Naive thymus-derived CD4-positive, alpha-beta T cell (primary cell): ENCODE results near the gene GARIN5A. TPM values are rescaled to one million over a fixed set of nuclear protein-coding genes. Genes with fewer than 3 reads are reported as not detected.

ENCODE experiments used
- ATAC-seq: fragments of 150-1000 bp; cut with Tn5 transposase; 2 replicates; pipeline ENCODE4 v1.10.0; 2021; ENCODE audit warnings: mild to moderate bottlenecking, moderate library complexity
- CTCF ChIA-PET: fragments of 350-600 bp; sonication (Branson Sonifier 250); formaldehyde crosslinking; loops from one replicate; lab custom pipeline; 2021; ENCODE audit warnings: antibody characterized with exemption; lab: Charles Lee
- POLR2A ChIA-PET: fragments of 350-600 bp; sonication (Branson Sonifier 250); formaldehyde crosslinking; loops from one replicate; lab custom pipeline; 2021; ENCODE audit warnings: antibody characterized with exemption, inconsistent platforms; lab: Charles Lee
- DNase-seq, 9 donors: peaks; one replicate each; pipeline versions ENCODE4 v3.0.0 to v3.0.0-alpha.2; 2020 to 2022; ENCODE audit warnings: mixed read lengths in 1 of 9
- H3K27ac ChIP-seq: one replicate; pipeline ENCODE4 v1.7.0; 2013; ENCODE audit warnings: mild to moderate bottlenecking, low read depth, low read length, moderate library complexity
- H3K27me3 ChIP-seq, 2 donors: one replicate each; pipeline ENCODE4 v1.7.0; 2013; ENCODE audit warnings: low read length in 2 of 2, mild to moderate bottlenecking in 2 of 2, moderate library complexity in 2 of 2; ENCODE audit not compliant: control insufficient read depth in 2 of 2, insufficient read depth in 2 of 2
- H3K36me3 ChIP-seq, 3 experiments: 1 replicate in 2 of 3; 2 replicates in 1 of 3; pipeline ENCODE4 v1.7.0; 2013; ENCODE audit warnings: low read length in 3 of 3, mild to moderate bottlenecking in 3 of 3, moderate library complexity in 1 of 3; ENCODE audit not compliant: insufficient read depth in 3 of 3, control insufficient read depth in 2 of 3
- H3K4me1 ChIP-seq, 2 donors: one replicate each; pipeline ENCODE4 v1.7.0; 2013; ENCODE audit warnings: low read length in 2 of 2, mild to moderate bottlenecking in 2 of 2, moderate library complexity in 1 of 2; ENCODE audit not compliant: control insufficient read depth in 2 of 2, insufficient read depth in 2 of 2
- H3K4me3 ChIP-seq: 2 replicates; pipeline ENCODE4 v1.7.0; 2013; ENCODE audit warnings: mild to moderate bottlenecking, low read length
- H3K9me3 ChIP-seq, 3 experiments: 1 replicate in 2 of 3; 2 replicates in 1 of 3; pipeline ENCODE4 v1.7.0; 2013; ENCODE audit warnings: low read length in 3 of 3; ENCODE audit not compliant: control insufficient read depth in 2 of 3
- H3K27ac Mint-ChIP-seq, 9 donors: one replicate each; pipeline ENCODE4 v1.8.0; 2020 to 2022; ENCODE audit warnings: mixed read lengths in 9 of 9, mild to moderate bottlenecking in 8 of 9, moderate library complexity in 5 of 9, inconsistent platforms in 2 of 9
- H3K27me3 Mint-ChIP-seq, 5 donors: one replicate each; pipeline ENCODE4 v1.8.0; 2021 to 2022; ENCODE audit warnings: mixed read lengths in 5 of 5, mild to moderate bottlenecking in 1 of 5
- H3K36me3 Mint-ChIP-seq, 5 donors: one replicate each; pipeline ENCODE4 v1.8.0; 2020 to 2022; ENCODE audit warnings: mixed read lengths in 5 of 5, mild to moderate bottlenecking in 3 of 5, inconsistent platforms in 1 of 5
- H3K4me1 Mint-ChIP-seq, 7 donors: one replicate each; pipeline ENCODE4 v1.8.0; 2020 to 2022; ENCODE audit warnings: mixed read lengths in 7 of 7, mild to moderate bottlenecking in 3 of 7, inconsistent platforms in 1 of 7
- H3K4me3 Mint-ChIP-seq, 10 donors: one replicate each; pipeline ENCODE4 v1.8.0; 2020 to 2022; ENCODE audit warnings: mild to moderate bottlenecking in 10 of 10, mixed read lengths in 10 of 10, moderate library complexity in 6 of 10, inconsistent platforms in 2 of 10
- H3K9me3 Mint-ChIP-seq, 11 donors: one replicate each; pipeline ENCODE4 v1.8.0; 2020 to 2022; ENCODE audit warnings: mixed read lengths in 11 of 11, mild to moderate bottlenecking in 4 of 11, inconsistent platforms in 1 of 11, moderate library complexity in 1 of 11
- intact Hi-C, 2 donors: fragments of 100-400 bp; cut with micrococcal nuclease; formaldehyde crosslinking; loops; one replicate each; pipeline ENCODE4 v1.15.1; 2023
- polyA plus RNA-seq, 2 donors: library from polyadenylated mRNA; unstranded; fragments of 300-500 nt; fragmentation: Illumina TruSeq; gene quantifications; one replicate each; pipeline ENCODE4 v1.2.3, GENCODE V29; 2021
- total RNA-seq, 6 experiments: library from RNA in 5 of 6; stranded (reverse) in 5 of 6; gene quantifications; 1 replicate in 5 of 6; 2 replicates in 1 of 6; pipeline ENCODE4 v1.2.3 and lab custom pipeline; 2021 to 2026

Gene GARIN5A
- total and polyA plus RNA-seq, 7 experiments from 2014 or later, result 0.59 to 3.1 (median 0.76) TPM; not detected in 1

GRCh38 chr19:50495020-50495531, 18.4 kb upstream of the GARIN5A start:
- POLR2A ChIA-PET, result no interaction called here

GRCh38 chr19:50494186-50495019, 17.8 kb upstream of the GARIN5A start:
- Mint-ChIP-seq H3K27ac (peak overlapping the region in 2 of 9 donors; percentile 26 to 55), H3K4me3 (no peak overlapping the region)
- CTCF ChIA-PET, result interaction anchor here (0.8 kb wide), 1 partner anchor 125 kb away, joined by 3 read pairs; no protein-coding TSS in a partner anchor

More at GRCh38 chr19:50495020-50495531, 18.4 kb upstream of the GARIN5A start:
- Mint-ChIP-seq H3K27ac (peak overlapping the region in 4 of 9 donors; percentile 2 to 75 (median 62)), H3K4me1 (peaks cover 12 to 24% (median 22%) of the 10 kb centered on the region in 7 donors), H3K27me3 (peaks cover 0 to 8% (median 0%) of the 10 kb centered on the region in 5 donors), H3K4me3 (no peak overlapping the region), H3K9me3 (peaks cover 0 to 1% (median 0%) of the 10 kb centered on the region in 11 donors), H3K36me3 (peaks cover 0 to 13% (median 2%) of the 10 kb centered on the region in 5 donors)
- H3K9me3 ChIP-seq, result no peaks in the 10 kb centered on the region
- no peak overlapping the region for H3K4me3 ChIP-seq
- no peak for DNase-seq
- no peak overlapping the region for H3K27ac ChIP-seq
- no peaks in the 10 kb centered on the region for H3K27me3 ChIP-seq
- intact Hi-C loops, result no loop called here
- H3K36me3 ChIP-seq, result no peaks in the 10 kb centered on the region
- ATAC-seq, result no peak
- CTCF ChIA-PET, result interaction anchor here (0.8 kb wide), 1 partner anchor 126 kb away, joined by 3 read pairs; no protein-coding TSS in a partner anchor
- H3K4me1 ChIP-seq, result peaks cover 0 to 13% of the 10 kb centered on the region in 2 donors

GRCh38 chr19:50493171-50493570, 16.5 kb upstream of the GARIN5A start:
- H3K36me3 ChIP-seq, result no peaks in the 10 kb centered on the region
- no peak overlapping the region for H3K27ac ChIP-seq
- peaks cover 0 to 1% (median 0%) of the 10 kb centered on the region in 11 donors for H3K9me3 Mint-ChIP-seq
- intact Hi-C loops, result no loop called here
- ATAC-seq (no peak), DNase-seq (no peak)
- H3K27me3 ChIP-seq, result no peaks in the 10 kb centered on the region
- H3K4me3 Mint-ChIP-seq, result no peak overlapping the region
- H3K36me3 Mint-ChIP-seq, result peaks cover 0 to 16% (median 2%) of the 10 kb centered on the region in 5 donors
- CTCF ChIA-PET, result no interaction called here
- H3K4me1 Mint-ChIP-seq, result peaks cover 12 to 33% (median 31%) of the 10 kb centered on the region in 7 donors
- H3K27ac Mint-ChIP-seq, result no peak overlapping the region
- H3K27me3 Mint-ChIP-seq, result peaks cover 0 to 8% (median 0%) of the 10 kb centered on the region in 5 donors
- H3K9me3 ChIP-seq, result no peaks in the 10 kb centered on the region
- no peak overlapping the region for H3K4me3 ChIP-seq
- peaks cover 0 to 13% of the 10 kb centered on the region in 2 donors for H3K4me1 ChIP-seq
- POLR2A ChIA-PET, result no interaction called here

More at GRCh38 chr19:50494186-50495019, 17.8 kb upstream of the GARIN5A start:
- Histone ChIP-seq H3K27me3 (no peaks in the 10 kb centered on the region), H3K4me1 (peaks cover 0 to 13% of the 10 kb centered on the region in 2 donors), H3K36me3 (no peaks in the 10 kb centered on the region), H3K4me3 (no peak overlapping the region), H3K9me3 (no peaks in the 10 kb centered on the region), H3K27ac (no peak overlapping the region)
- Mint-ChIP-seq H3K9me3 (peaks cover 0 to 1% (median 0%) of the 10 kb centered on the region in 11 donors), H3K27me3 (peaks cover 0 to 8% (median 0%) of the 10 kb centered on the region in 5 donors), H3K36me3 (peaks cover 0 to 13% (median 2%) of the 10 kb centered on the region in 5 donors), H3K4me1 (peaks cover 12 to 24% (median 24%) of the 10 kb centered on the region in 7 donors)
- POLR2A ChIA-PET, result no interaction called here
- no peak for DNase-seq
- no peak for ATAC-seq
- intact Hi-C loops, result no loop called here

GRCh38 chr19:50492303-50493052, 15.8 kb upstream of the GARIN5A start:
- Histone ChIP-seq H3K4me3 (no peak overlapping the region), H3K27me3 (no peaks in the 10 kb centered on the region), H3K36me3 (no peaks in the 10 kb centered on the region), H3K4me1 (peaks cover 0 to 13% of the 10 kb centered on the region in 2 donors), H3K9me3 (no peaks in the 10 kb centered on the region), H3K27ac (no peak overlapping the region)
- Mint-ChIP-seq H3K4me1 (peaks cover 12 to 36% (median 33%) of the 10 kb centered on the region in 7 donors), H3K9me3 (peaks cover 0 to 1% (median 0%) of the 10 kb centered on the region in 11 donors), H3K27ac (peak overlapping the region in 6 of 9 donors; percentile 16 to 84 (median 61)), H3K4me3 (peak overlapping the region; percentile 27 to 87 (median 58)), H3K36me3 (peaks cover 0 to 16% (median 4%) of the 10 kb centered on the region in 5 donors), H3K27me3 (peaks cover 0 to 8% (median 0%) of the 10 kb centered on the region in 5 donors)
- intact Hi-C loops, result loop anchor here in 1 of 2 donors (1.0 kb wide), 1 partner anchor 31 kb away; no protein-coding TSS in a partner anchor
- DNase-seq, result peak in 2 of 9 donors; percentile 30 to 40
- ChIA-PET CTCF (no interaction called here), POLR2A (no interaction called here)
- peak; percentile 89 for ATAC-seq

GRCh38 chr19:50490991-50491472, 14.4 kb upstream of the GARIN5A start:
- H3K4me3 Mint-ChIP-seq, result peak overlapping the region in 4 of 10 donors; percentile 23 to 87 (median 50)

GRCh38 chr19:50490411-50490811, 13.8 kb upstream of the GARIN5A start:
- no peak overlapping the region for H3K4me3 ChIP-seq
- Mint-ChIP-seq H3K4me1 (peaks cover 12 to 41% (median 33%) of the 10 kb centered on the region in 7 donors), H3K4me3 (peak overlapping the region in 2 of 10 donors; percentile 36 to 44), H3K9me3 (peaks cover 0 to 3% (median 0%) of the 10 kb centered on the region in 11 donors), H3K27me3 (peaks cover 0 to 8% (median 0%) of the 10 kb centered on the region in 5 donors), H3K36me3 (peaks cover 0 to 16% (median 12%) of the 10 kb centered on the region in 5 donors), H3K27ac (peak overlapping the region in 2 of 9 donors; percentile 22 to 30)
- ATAC-seq (no peak), DNase-seq (no peak)
- H3K4me1 ChIP-seq, result peaks cover 0 to 13% of the 10 kb centered on the region in 2 donors
- H3K27ac ChIP-seq, result no peak overlapping the region
- peaks cover 0 to under 1% (median 0%) of the 10 kb centered on the region in 3 experiments for H3K36me3 ChIP-seq
- no peaks in the 10 kb centered on the region for H3K9me3 ChIP-seq
- CTCF ChIA-PET, result no interaction called here
- POLR2A ChIA-PET, result no interaction called here
- intact Hi-C loops, result no loop called here
- H3K27me3 ChIP-seq, result no peaks in the 10 kb centered on the region

More at GRCh38 chr19:50490991-50491472, 14.4 kb upstream of the GARIN5A start:
- Histone ChIP-seq H3K36me3 (no peaks in the 10 kb centered on the region), H3K27ac (no peak overlapping the region), H3K9me3 (no peaks in the 10 kb centered on the region), H3K4me3 (no peak overlapping the region), H3K27me3 (no peaks in the 10 kb centered on the region), H3K4me1 (peaks cover 0 to 13% of the 10 kb centered on the region in 2 donors)
- peaks cover 0 to 16% (median 8%) of the 10 kb centered on the region in 5 donors for H3K36me3 Mint-ChIP-seq
- peaks cover 0 to 8% (median 0%) of the 10 kb centered on the region in 5 donors for H3K27me3 Mint-ChIP-seq
- peaks cover 0 to 1% (median 0%) of the 10 kb centered on the region in 11 donors for H3K9me3 Mint-ChIP-seq
- POLR2A ChIA-PET, result no interaction called here
- CTCF ChIA-PET, result no interaction called here
- H3K27ac Mint-ChIP-seq, result peak overlapping the region in 4 of 9 donors; percentile 20 to 84 (median 37)
- H3K4me1 Mint-ChIP-seq, result peaks cover 12 to 41% (median 33%) of the 10 kb centered on the region in 7 donors
- DNase-seq, result no peak
- intact Hi-C loops, result no loop called here
- ATAC-seq, result no peak
